PC-3 (cell line): ENCODE measurements around the gene ERN2. TPM values are rescaled to one million over a fixed set of nuclear protein-coding genes. Genes with fewer than 3 reads are reported as not detected.

Source experiments
- ATAC-seq: fragments of 200-7000 bp; cut with Tn5 transposase; 2 replicates; pipeline ENCODE4 v1.9.1; 2020; ENCODE audit warnings: mild to moderate bottlenecking, moderate library complexity
- BruUV-seq: library from RNA; stranded (reverse); fragments of 400-500 nt; replicated peaks from 2 replicates; lab custom pipeline; 2021; lab: Mats Ljungman, UMichigan
- CTCF ChIA-PET: fragments of 300-600 bp; sonication (Branson Sonifier 250); formaldehyde crosslinking; loops from one replicate; lab custom pipeline; 2022; ENCODE audit warnings: antibody characterized with exemption; lab: Charles Lee
- POLR2A ChIA-PET: fragments of 300-600 bp; sonication (Branson Sonifier 250); formaldehyde crosslinking; loops from one replicate; lab custom pipeline; 2022; ENCODE audit warnings: antibody characterized with exemption; ENCODE audit not compliant: unreplicated experiment; lab: Charles Lee
- DNase-seq: peaks from one replicate; pipeline ENCODE4 v3.0.0-alpha.2; 2015
- H2AFZ ChIP-seq: fragments of 300-600 bp; sonication (generic); 2 replicates; pipeline ENCODE4 v1.6.0; 2016; ENCODE audit warnings: antibody characterized with exemption, low read length
- H3F3A ChIP-seq: fragments of 300-600 bp; sonication (generic); one replicate; pipeline ENCODE4 v1.6.0; 2017; ENCODE audit warnings: antibody characterized with exemption, low read length, control low read depth, mild to moderate bottlenecking; ENCODE audit not compliant: unreplicated experiment
- H3K27ac ChIP-seq: fragments of 300-600 bp; sonication (generic); 2 replicates; pipeline ENCODE4 v1.5.1; 2016; ENCODE audit warnings: mild to moderate bottlenecking, low read length
- H3K27me3 ChIP-seq: fragments of 300-600 bp; sonication (generic); 2 replicates; pipeline ENCODE4 v1.6.1; 2016; ENCODE audit warnings: low read length, mixed read lengths
- H3K36me3 ChIP-seq: fragments of 300-600 bp; sonication (generic); 2 replicates; pipeline ENCODE4 v1.6.1; 2016; ENCODE audit warnings: low read depth, mixed run types, low read length, mixed read lengths
- H3K4me1 ChIP-seq: fragments of 300-600 bp; sonication (generic); 2 replicates; pipeline ENCODE4 v1.5.1; 2016; ENCODE audit warnings: low read length; ENCODE audit not compliant: insufficient read depth
- H3K4me2 ChIP-seq: fragments of 300-600 bp; sonication (generic); 2 replicates; pipeline ENCODE4 v1.6.0; 2016; ENCODE audit warnings: low read length
- H3K4me3 ChIP-seq: fragments of 300-600 bp; sonication (generic); 2 replicates; pipeline ENCODE4 v1.5.1; 2016; ENCODE audit warnings: mild to moderate bottlenecking, low read length, mixed read lengths
- H3K79me2 ChIP-seq: fragments of 300-600 bp; sonication (generic); 2 replicates; pipeline ENCODE4 v1.6.1; 2017; ENCODE audit warnings: low read length, mixed read lengths
- H3K9ac ChIP-seq: fragments of 300-600 bp; sonication (generic); 2 replicates; pipeline ENCODE4 v1.6.0; 2016; ENCODE audit warnings: mild to moderate bottlenecking, low read length
- H3K9me2 ChIP-seq: fragments of 300-600 bp; sonication (generic); replicated peaks from 2 replicates; pipeline ENCODE4 v1.6.1; 2016; ENCODE audit warnings: mixed run types, low read length, mixed read lengths
- H3K9me3 ChIP-seq: fragments of 300-600 bp; sonication (generic); 2 replicates; pipeline ENCODE4 v1.6.1; 2016; ENCODE audit warnings: low read length, mixed read lengths
- H4K20me1 ChIP-seq: fragments of 300-600 bp; sonication (generic); 2 replicates; pipeline ENCODE4 v1.6.1; 2016; ENCODE audit warnings: low read length, mixed read lengths
- CTCF ChIP-seq: fragments of 300-600 bp; sonication (generic); conservative IDR thresholded peaks from 2 replicates; pipeline ENCODE4 v1.5.1; 2017; ENCODE audit warnings: antibody characterized with exemption, low read depth, mild to moderate bottlenecking, low read length
- EZH2 ChIP-seq: fragments of 300-600 bp; sonication (generic); IDR thresholded peaks from one replicate; pipeline ENCODE4 v1.6.1; 2017; ENCODE audit warnings: antibody characterized with exemption, mild to moderate bottlenecking, low read length; ENCODE audit not compliant: unreplicated experiment
- EZH2phosphoT487 ChIP-seq: fragments of 300-600 bp; sonication (generic); IDR thresholded peaks from 2 replicates; pipeline ENCODE4 v1.6.1; 2018; ENCODE audit warnings: mild to moderate bottlenecking, antibody characterized with exemption, low read length, borderline replicate concordance
- intact Hi-C: fragments of 100-400 bp; cut with micrococcal nuclease; formaldehyde crosslinking; loops from 2 replicates; pipeline ENCODE4 v1.9.0; 2023
- total RNA-seq: library from RNA; depleted of rRNA; stranded (reverse); fragments of >200 nt; gene quantifications from 2 replicates; pipeline ENCODE4 v1.2.3, GENCODE V29; 2014

Gene ERN2
- total RNA-seq, 1 experiment from 2014 or later, result not detected

GRCh38 chr16:23673971-23674614, 38.9 kb downstream of the ERN2 start:
- DNase-seq (no peak), ATAC-seq (no peak)
- BruUV-seq, result no TSS peak
- intact Hi-C loops, result loop anchor here (5.0 kb wide), 1 partner anchor 53 kb away; no protein-coding TSS in a partner anchor
- Histone ChIP-seq H3F3A (peaks cover 7% of the 10 kb centered on the region), H3K9me2 (no peaks in the 10 kb centered on the region), H3K9me3 (no peaks in the 10 kb centered on the region), H3K36me3 (peaks cover 8% of the 10 kb centered on the region; the same call in 1 of the 2 replicates), H2AFZ (no peak overlapping the region), H3K4me1 (peaks cover 29% of the 10 kb centered on the region), H3K79me2 (peaks cover 9% of the 10 kb centered on the region), H3K4me3 (no peak overlapping the region), H3K27ac (no peak overlapping the region), H3K9ac (no peak overlapping the region), H3K4me2 (no peak overlapping the region), H4K20me1 (no peaks in the 10 kb centered on the region), H3K27me3 (no peaks in the 10 kb centered on the region)
- TF ChIP-seq EZH2phosphoT487, result no peak
- TF ChIP-seq EZH2, result no peak
- no peak for TF ChIP-seq CTCF
- POLR2A ChIA-PET, result no interaction called here
- CTCF ChIA-PET, result no interaction called here

- POLR2A ChIA-PET, result no interaction called here
- TF ChIP-seq EZH2phosphoT487, result no peak
- no peak for TF ChIP-seq EZH2
- no peak for TF ChIP-seq CTCF
- Histone ChIP-seq H3K27ac (peak overlapping the region; percentile 86), H3K9ac (peak overlapping the region; percentile 21; the same call in 1 of the 2 replicates), H3K9me3 (no peaks in the 10 kb centered on the region), H3K36me3 (peaks cover 25% of the 10 kb centered on the region), H3K9me2 (no peaks in the 10 kb centered on the region), H3K4me1 (peaks cover 24% of the 10 kb centered on the region), H3F3A (peaks cover 7% of the 10 kb centered on the region), H3K4me3 (no peak overlapping the region), H3K79me2 (peaks cover 4% of the 10 kb centered on the region; the same call in 1 of the 2 replicates), H3K27me3 (no peaks in the 10 kb centered on the region), H2AFZ (no peak overlapping the region), H4K20me1 (no peaks in the 10 kb centered on the region), H3K4me2 (peak overlapping the region; percentile 70)
- peak; percentile 85 for DNase-seq
- peak; percentile 96 for ATAC-seq
- BruUV-seq, result no TSS peak
- CTCF ChIA-PET, result interaction anchor here (0.6 kb wide), 1 partner anchor 8 kb away, joined by 3 read pairs; the partner anchor contains the start of gene PLK1
- intact Hi-C loops, result loop anchor here (1.0 to 5.0 kb wide), 2 partner anchors 8 to 57 kb away; partner anchors contain the start of gene PLK1
Measured at GRCh38 chr16:23670137-23670776, 42.8 kb downstream of the ERN2 start.
